Posterior cingulate gyrus (tissue), 11 donors: ENCODE measurements around the gene TOP3B.

Experiments
- DNase-seq, 10 donors: peaks; one replicate each; pipeline versions ENCODE4 v3.0.0 to v3.0.0-alpha.2; 2020 to 2021; ENCODE audit warnings: mixed read lengths in 3 of 10
- intact Hi-C: fragments of 100-400 bp; cut with DNase I; formaldehyde crosslinking; loops from one replicate; pipeline ENCODE4 v1.15.1; 2023

Gene TOP3B

DNA sequence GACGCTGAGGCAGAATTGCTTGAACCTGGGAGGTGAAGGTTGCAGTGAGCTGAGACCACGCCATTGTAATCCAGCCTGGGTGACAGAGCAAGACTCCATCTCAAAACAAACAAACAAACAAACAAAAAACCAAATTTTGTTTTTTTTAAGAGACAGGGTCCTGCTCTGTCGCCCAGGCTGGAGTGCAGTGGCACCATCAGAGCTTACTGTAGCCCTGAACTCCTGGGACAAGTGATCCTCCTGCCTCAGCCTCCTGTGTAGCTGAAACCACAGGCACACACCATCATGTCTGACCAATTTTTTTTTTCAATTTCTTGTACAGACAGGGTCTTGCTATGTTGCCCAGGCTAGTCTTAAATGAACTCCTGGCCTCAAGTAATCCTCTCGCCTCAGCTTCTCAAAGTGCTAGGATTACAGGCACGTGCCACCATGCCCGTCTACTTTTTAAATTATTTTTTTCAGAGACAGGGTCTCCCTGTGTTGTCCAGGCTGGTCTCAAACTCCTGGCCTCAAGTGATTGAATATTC is 16.8 kb downstream of the TOP3B start:
- intact Hi-C loops: no loop called here
- DNase-seq: peak in 1 of 10 donors; percentile 29

DNA sequence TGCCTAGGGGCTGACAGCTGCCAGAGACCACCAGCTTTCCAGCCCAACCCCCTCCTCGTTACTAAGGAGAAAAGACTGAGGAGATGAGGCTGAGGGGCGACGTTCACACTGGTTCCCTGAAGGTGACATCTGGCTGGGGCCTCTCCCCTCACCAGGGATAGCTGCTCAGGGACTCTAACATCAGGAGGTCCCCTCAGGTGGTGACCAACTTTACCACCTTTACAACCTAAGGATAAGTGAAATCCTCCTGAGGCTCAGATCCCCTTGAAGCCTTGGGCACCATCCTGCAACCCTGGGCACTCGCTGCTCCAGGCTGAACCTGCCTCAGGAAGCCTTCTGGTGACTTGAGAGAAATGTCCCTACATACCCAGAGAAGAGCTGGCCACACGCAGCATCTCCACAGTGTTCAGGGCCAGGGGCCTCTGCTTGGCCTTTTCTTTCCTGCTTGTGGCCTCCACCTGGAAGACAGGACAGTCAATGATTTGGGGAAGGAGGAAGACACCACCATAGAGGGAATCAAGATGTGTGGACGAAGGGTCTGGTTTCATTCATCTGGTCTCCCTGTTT is 17.6 kb downstream of the TOP3B start:
- peak in 1 of 10 donors; percentile 40 for DNase-seq
- intact Hi-C loops: no loop called here

DNA sequence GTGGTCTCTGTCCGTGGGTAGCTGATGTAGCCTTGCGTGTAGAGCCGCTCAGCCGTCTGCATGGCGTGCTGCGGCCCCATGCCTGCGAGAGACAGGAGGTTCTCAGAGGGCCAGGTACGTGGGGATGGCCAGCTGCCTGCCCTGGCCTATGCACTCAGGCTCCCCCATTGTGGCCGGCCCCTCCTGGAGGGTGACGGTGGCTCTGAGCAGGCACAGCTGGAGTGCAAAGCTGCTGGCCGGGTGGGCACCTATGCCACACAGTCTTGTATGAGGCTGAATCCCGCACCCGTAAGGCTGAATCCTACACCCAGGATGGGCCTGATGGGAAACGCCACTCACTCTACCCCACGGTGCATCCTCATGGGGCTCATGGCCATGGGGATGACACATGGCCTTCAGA is 18.4 kb downstream of the TOP3B start:
- peak in 1 of 10 donors; percentile 57 for DNase-seq
- intact Hi-C loops: no loop called here

DNA sequence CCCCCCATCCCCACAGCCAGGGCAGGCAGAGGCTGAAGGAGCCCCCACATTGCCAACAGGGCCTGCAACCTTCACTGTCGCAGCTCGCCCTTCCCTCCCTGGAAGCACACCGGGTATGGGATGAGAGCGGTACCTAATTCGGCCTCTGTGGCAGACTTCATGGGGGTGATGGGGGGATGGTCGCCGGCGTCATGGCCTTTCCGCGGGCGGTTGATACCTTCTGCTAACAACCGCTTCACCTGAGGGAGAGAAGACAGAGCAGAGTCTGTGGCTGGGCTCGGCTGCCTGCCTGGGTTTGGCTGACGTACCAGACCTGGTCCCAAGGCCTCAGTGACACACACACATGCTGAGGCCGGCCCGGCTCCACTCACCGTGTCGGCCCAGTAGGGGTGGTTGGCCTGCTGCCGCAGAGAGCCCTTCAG is 18.8 kb downstream of the TOP3B start:
- intact Hi-C loops: no loop called here
- DNase-seq: peak in 1 of 10 donors; percentile 55

DNA sequence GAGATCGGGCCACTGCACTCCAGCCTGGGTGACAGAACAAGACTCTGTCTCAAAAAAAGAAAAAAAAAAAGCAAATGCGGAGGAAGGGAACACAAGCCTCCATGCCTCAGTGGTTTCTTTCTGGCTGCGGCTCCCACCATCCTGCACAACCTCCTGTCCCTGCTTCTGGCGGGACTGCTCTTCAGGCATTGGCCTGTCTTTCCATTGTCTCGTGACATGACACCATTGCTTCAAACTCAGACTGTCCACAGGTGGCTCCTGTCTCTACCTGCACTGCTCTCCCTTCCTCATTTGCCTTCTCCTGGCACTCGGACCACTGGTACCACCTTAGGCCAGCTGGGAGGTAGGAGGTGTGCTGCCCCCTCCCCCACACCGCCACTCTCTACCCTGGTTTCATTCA is 19.3 kb downstream of the TOP3B start:
- intact Hi-C loops: no loop called here
- no peak for DNase-seq

DNA sequence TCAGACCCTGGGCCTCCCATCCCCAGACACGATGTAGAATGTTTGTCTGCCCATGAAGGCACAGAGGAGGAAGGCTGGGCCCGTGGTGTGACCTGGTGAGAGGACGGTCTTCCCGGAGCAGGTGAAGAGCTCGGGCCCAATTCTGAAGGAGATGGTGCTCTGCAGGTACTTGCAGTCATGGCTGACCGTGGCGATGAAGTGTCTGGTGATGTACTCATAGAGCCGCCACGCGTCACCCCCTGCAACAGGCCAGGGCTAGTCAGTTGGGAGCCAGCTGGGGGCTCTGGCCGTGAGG is 20.0 kb downstream of the TOP3B start:
- no peak for DNase-seq
- intact Hi-C loops: no loop called here

DNA sequence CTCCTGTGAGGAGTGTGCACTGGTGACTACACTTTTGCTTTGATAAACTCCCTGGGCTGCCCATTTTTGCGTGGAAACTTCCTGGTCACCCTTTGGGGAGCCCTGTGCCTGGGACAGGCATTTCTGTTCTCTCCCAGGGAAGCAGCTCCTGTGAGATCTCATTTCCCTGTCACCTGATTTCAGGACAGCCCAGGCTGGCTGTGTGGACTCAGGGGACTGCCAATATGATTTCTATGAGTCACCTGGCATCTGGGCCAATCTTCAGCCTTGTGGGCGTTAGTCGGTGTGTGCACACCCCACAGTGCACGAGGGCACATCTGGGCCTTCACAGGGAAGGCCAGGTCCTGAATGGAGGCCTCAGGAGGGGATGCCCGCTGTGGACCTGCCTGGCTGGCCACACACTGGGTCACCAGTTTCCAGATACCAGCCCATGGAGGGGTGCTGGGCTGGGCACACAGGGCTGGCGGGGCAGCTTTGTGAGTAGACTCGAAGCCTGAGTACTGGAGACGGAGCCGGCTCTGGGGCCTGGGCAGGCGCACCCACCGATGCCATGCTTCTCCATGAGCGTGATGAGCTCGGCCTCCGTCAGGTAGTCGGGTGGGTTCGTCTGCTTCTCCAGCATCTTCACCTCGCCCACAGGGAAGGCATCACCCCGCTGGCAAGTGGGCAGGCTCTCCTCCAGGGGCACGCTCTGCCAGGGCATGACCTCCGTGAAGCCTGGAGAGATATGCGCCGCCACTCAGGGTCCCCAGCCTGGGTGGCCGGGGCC is 20.5 kb downstream of the TOP3B start:
- DNase-seq: peak in 1 of 10 donors; percentile 75
- intact Hi-C loops: no loop called here

DNA sequence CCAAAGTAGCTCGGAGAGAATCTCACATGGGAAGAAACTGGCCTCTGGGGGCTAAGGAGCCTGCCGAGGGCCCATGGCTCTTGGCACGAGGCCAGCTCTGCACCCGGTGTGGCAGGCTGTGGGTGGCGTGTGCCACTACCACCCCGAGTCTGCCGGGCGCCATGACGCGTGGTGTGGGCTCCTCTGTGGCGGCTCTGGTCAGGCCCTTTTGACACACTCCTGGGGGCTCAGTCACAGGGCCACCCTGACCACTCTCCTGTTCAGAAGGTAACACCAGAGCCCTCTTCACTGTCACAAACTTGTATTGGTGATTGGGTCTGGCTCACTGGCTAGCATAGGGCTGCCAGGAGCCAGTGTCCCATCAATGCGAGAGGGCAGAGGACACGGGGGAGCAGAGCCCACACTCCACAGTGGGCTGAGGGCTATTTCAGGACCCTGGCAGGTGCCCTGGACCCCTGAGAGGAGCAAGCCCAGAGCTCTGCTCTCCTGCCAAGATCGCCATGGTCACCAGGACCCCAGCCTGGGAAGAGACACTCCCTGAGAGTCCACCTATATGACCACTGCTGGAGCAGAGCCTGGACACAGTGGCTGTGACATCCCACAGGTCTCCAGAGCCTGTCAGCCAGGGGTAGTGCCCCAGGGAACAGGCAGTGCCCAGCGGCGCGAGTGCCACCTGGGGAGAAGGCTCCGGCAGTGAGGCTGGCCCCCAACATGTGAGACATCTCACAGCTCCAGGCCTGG is 21.3 kb downstream of the TOP3B start:
- intact Hi-C loops: no loop called here
- DNase-seq: peak in 1 of 10 donors; percentile 68

DNA sequence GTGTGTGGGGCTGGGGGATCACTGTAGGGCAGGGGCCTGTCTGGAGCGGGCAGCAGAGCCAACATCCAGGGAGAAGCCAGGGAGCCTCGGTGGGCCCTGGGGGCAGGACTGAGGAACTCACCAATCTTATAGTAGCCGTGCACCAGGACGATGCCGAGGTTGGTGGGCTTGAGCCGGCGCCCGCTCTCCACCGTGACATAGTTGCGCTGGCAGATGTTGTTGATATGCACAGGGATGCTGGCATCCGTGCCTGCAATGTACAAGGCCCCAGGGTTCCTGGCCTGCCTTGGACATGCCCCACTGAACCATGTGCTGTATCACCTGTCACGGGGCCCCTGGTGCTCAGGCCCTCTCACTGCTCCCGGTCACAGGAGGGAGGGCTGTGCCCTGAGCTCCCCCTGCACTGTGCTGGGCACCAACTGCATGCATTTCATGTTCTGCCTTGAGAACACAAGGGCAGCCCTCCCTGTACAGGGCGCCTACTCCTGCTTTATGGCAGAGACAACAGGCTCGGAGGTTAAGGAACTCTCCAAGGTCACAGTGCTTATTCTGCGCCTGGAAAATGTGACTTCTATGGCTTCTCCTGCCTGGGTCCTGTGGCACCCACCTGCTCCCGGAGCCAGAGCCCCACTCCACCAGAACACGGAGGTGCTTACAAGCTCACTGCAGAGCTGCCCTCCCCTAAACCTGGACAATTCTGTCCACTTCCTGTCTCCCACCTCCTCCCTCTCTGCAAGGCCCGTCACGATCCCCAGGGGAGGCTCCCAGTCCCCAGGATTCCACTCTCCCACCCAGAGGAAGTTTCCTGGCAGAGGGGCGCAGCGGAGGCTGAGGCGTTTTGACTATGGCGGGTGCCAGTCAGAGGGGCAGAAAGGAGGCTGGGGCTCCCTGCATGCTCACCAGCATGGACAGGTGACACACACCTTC is 22.1 kb downstream of the TOP3B start:
- intact Hi-C loops: no loop called here
- peak in 1 of 10 donors; percentile 51 for DNase-seq

DNA sequence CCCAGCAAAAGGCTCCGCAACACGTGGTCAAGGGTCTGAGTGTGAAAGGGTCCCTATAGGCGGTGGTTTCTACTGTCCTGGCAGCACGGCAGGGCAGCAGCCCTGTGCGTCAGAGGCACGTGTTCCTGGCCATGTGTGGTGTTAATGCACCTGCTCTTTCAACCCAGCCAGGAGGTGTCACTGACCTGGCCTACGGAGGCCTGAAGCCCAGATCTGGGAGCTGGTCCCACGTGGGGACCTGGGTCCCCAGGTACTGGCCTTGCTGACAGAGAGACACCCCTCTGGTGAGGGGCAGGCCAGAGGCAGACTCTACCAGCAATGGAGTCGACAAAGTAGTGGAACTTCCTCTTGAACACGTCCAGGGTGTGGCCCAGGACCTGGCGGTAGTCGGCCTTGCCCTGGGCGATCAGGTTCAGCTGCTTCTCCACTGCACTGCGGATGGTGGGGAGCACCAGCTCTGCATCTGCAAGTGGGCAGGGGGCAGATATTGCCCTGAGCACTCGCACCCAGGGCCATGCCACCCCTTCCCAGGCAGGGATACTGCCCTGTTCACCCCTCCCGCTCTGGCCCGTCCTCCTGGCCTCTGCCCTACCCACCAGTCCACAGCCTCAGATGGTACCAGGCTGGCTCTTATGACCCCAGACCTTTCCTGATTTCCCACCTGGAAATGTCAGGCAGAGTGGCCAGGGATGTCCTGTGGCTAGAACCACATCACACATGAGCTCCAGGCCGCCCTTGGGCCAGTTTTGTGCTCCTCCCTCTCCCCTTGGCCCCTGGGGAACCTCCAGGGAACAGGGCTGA is 23.1 kb downstream of the TOP3B start:
- intact Hi-C loops: no loop called here
- peak in 1 of 10 donors; percentile 50 for DNase-seq

DNA sequence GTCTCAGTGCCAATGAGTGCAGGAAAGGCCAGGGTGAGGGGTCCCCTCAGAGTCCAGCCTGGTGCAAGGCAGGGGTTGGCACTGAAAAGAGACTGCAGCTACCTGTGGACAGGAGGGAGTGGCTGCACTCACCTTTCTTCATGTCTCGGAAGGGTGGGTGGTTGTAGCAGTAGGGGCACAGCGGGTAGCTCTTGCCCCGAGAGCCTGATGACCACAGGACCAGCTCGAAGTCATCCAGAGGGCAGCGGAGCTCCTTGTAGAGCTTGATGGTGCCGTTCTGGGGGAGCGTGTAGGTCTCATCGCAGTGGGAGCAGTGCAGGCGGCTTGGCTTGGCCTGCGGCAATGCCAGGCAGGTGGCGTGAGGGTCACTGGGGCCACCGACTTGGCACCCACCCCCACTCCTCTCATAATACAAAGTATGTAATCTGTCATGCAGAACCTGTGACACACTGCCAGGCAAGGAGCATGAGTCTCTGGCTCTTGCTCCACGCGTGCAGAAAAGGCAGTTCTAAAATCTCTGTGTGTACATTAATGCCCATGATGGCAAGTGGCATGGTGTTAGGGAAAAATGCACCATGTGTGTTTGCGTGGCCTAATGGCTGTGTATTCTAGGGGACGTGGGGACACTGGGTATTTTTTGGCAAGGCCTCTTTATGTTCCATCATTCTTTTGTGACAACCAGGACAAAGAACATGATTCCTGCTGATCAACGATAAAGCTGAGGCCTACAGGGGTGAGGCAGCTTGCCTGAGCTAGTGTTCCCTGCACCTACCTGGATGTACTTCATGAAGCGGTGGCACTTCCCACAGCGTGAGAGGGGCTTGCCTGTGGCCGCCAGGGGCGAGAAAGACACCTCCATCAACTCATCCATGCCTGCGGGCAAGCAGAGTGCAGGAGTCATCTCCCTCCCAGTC is 24.0 kb downstream of the TOP3B start:
- DNase-seq: peak in 1 of 10 donors; percentile 65
- intact Hi-C loops: no loop called here

DNA sequence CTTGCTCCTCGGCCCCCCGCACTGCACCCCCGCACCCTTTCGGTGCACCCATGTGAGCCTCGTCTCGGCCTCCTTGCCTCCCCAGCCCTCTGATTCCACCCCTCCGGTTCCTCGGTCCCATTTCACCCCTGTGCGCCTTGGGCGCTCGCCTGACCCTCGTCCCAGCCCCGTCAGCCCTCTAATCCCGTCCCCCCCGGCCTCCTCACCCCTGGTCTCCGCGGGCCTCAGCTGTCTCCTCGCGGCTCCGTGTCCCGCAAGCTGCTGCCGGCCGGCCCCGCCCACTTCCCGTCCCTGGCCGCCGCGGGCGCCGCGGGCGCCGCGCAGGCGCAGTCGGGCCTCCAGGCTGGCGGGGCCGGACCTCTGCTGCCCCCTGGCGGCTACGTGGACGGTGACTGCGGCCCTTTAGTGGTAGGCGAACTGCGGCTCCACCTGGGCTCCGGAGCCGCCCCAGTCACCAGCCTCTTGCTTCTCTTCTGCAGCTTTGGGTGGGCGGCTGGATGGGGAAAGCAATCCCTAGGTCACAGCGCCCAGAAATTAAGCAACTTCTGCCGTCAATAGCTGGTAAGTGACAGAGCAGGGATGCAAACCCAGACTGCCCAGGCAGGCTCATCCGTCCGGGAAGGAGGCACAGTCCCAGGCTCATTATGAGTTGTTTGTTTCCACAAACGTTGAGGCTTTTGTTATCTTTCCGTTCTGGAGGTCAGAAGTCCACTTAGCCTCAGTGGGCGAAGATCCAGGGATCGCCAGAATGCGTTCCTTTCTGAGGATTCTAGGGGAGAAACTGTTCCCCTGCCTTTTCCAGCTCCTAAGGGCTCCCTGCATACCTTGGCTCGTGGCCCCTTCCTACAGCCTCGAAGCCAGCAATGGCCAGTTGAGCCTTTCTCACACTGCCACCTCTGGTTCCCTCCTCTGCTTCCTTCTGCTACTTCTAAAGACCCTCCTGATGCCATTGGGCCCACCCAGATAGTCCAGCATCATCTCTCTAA is 29.7 kb downstream of the TOP3B start, which contains the start of gene PPM1F:
Gene PPM1F (minus strand): TSS at position 263 of the 986 bp plus-strand sequence. CDS start 6,800 bp downstream, outside the sequence.
- intact Hi-C loops: loop anchor here (2.0 kb wide), 2 partner anchors 14 to 240 kb away; no protein-coding TSS in a partner anchor
- peak; percentile 73 to 97 (median 80) for DNase-seq

DNA sequence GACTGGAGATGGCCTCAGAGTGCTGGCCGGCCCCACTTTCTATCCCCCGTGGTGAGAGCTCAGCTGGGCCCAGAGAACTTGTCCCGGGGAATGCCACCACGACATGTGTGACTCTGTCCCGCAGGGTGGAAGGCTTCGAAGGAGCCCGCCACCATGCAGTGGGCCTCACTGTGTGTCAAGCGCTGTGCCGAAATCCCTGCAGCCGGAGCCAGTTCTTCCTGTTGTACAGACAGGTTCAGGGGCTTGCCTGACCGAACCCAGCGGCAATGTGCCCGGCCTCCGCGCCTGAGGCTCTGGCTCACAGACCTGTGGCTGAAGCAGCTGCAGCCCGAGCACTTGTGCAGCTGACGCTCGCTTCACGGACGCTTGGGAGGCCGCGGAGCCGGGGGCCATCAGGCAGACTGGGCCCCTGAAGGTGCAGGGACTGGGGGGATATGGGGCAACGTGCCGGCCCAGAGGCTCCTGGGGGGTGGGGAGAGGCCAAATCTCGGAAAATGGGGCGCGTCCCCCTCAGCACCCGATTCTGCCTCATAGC is 30.6 kb downstream of the TOP3B start:
- intact Hi-C loops: loop anchor here (2.0 kb wide), 2 partner anchors 13 to 239 kb away; no protein-coding TSS in a partner anchor
- peak in 5 of 10 donors; percentile 20 to 91 (median 85) for DNase-seq

DNA sequence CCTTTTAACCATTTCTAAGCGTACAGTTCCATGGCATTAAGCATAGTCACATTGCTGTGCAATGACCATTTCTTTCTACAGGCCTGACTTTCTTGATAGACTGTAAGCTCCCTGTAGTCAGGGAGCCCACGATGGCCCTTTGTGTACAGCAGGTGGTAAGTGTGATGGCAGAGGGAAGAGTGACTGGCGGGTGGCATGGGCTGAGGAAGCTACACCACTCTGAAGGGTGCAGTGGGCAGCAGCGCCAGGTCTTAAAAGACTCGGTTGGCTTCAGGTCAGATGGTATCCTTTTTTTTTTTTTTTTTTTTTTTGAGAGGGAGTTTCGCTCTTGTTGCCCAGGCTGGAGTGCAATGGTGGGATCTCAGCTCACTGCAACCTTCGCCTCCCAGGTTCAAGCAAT is 31.5 kb downstream of the TOP3B start:
- DNase-seq: no peak
- intact Hi-C loops: no loop called here

DNA sequence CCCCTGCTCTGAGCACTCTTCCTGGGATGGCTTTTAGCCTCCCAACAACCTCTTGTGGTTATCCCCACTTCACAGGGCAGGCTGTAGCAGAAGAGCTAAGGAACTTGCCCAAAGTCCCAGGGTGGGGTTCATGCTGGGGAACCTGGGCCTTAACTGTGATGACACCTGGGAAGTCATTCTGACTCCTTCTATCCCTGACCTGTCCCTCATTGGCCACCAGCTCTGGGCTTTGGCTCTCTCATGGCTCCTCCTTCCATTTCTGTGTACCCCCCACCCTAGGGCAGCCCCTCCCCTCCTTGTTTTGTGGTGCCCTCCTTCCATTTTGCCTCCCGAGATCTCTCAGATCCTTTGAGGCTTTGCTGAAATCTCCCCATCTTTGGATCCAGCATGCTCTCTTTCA is 32.6 kb downstream of the TOP3B start:
- intact Hi-C loops: no loop called here
- no peak for DNase-seq

DNA sequence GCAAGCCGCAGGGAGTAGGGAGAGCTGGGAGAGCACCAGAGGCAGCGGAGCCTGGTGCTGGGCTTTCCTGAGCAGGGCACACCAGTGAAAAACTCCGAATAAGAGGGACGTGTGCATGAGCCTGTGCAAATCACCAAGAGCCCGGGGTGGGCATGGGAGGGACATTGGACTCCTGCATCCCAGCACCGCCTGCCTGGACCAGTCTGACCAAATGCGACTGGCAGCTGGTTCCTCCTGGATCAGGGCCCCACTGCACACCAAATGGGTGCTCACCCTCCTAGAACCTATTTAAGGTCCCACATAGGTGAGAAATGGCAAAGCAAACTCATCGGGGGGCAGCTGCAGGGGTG is 33.0 kb downstream of the TOP3B start:
- DNase-seq: no peak
- intact Hi-C loops: no loop called here
